Osteoblast (primary cell): ENCODE data around the gene UBE2H. TPM values are rescaled to one million over a fixed set of nuclear protein-coding genes. Genes with fewer than 3 reads are reported as not detected.

Experiments
- DNase-seq: peaks from one replicate; pipeline ENCODE4 v3.0.0; 2011; ENCODE audit warnings: low spot score, mixed read lengths; ENCODE audit not compliant: insufficient read length; ENCODE audit errors: missing footprints
- H2AFZ ChIP-seq: 2 replicates; pipeline ENCODE4 v1.6.0; 2011; ENCODE audit warnings: mild to moderate bottlenecking, low read length
- H3K27ac ChIP-seq: 2 replicates; pipeline ENCODE4 v1.5.1; 2011; ENCODE audit warnings: mild to moderate bottlenecking, low read depth, low read length, moderate library complexity
- H3K27me3 ChIP-seq: 2 replicates; pipeline ENCODE4 v1.6.0; 2012; ENCODE audit warnings: mild to moderate bottlenecking, control low read depth, inconsistent platforms, low read length, moderate library complexity; ENCODE audit not compliant: insufficient read depth
- H3K36me3 ChIP-seq: 2 replicates; pipeline ENCODE4 v1.5.1; 2011; ENCODE audit warnings: mild to moderate bottlenecking, low read length, control low read depth, moderate library complexity; ENCODE audit not compliant: insufficient read depth
- H3K4me1 ChIP-seq: 2 replicates; pipeline ENCODE4 v1.5.1; 2011; ENCODE audit warnings: mild to moderate bottlenecking, low read length, control low read depth, moderate library complexity; ENCODE audit not compliant: insufficient read depth
- H3K4me2 ChIP-seq: 2 replicates; pipeline ENCODE4 v1.6.0; 2011; ENCODE audit warnings: mild to moderate bottlenecking, low read length; ENCODE audit not compliant: insufficient read depth
- H3K4me3 ChIP-seq: fragments of 200-600 bp; sonication (generic); 3 replicates; pipeline ENCODE4 v1.5.1; 2012; ENCODE audit warnings: mild to moderate bottlenecking, low read length, inconsistent platforms; ENCODE audit not compliant: insufficient read depth
- H3K79me2 ChIP-seq: 2 replicates; pipeline ENCODE4 v1.6.0; 2012; ENCODE audit warnings: mild to moderate bottlenecking, low read length, control low read depth, inconsistent platforms; ENCODE audit not compliant: insufficient read depth
- H3K9me3 ChIP-seq: 2 replicates; pipeline ENCODE4 v1.5.1; 2011; ENCODE audit warnings: low read depth, low read length, control low read depth
- H4K20me1 ChIP-seq: 2 replicates; pipeline ENCODE4 v1.6.0; 2012; ENCODE audit warnings: mild to moderate bottlenecking, low read length, control low read depth; ENCODE audit not compliant: insufficient read depth
- CTCF ChIP-seq: IDR thresholded peaks from 2 replicates; pipeline ENCODE4 v1.5.1; 2011; ENCODE audit warnings: mild to moderate bottlenecking, low read depth, low read length, moderate library complexity; ENCODE audit errors: extremely low read depth
- total RNA-seq: library from RNA; depleted of rRNA; stranded (reverse); fragments of >200 nt; gene quantifications from 2 replicates; pipeline ENCODE4 v1.2.3, GENCODE V29; 2012

The UBE2H gene
- total RNA-seq, 1 donor, result 61.2 TPM

- no peak for DNase-seq
- Histone ChIP-seq H3K4me3 (no peak overlapping the region), H3K36me3 (peaks cover 26% of the 10 kb centered on the region), H3K79me2 (peaks cover 3% of the 10 kb centered on the region), H4K20me1 (no peaks in the 10 kb centered on the region), H3K4me1 (peaks cover 28% of the 10 kb centered on the region), H3K27me3 (no peaks in the 10 kb centered on the region), H3K27ac (peak overlapping the region; percentile 93), H3K9me3 (no peaks in the 10 kb centered on the region), H2AFZ (no peak overlapping the region), H3K4me2 (no peak overlapping the region)
- TF ChIP-seq CTCF, result no peak
Observed at GRCh38 chr7:129832282-129832681, 120.5 kb downstream of the UBE2H start.

GRCh38 chr7:129831424-129832058, 121.2 kb downstream of the UBE2H start:
- Histone ChIP-seq H3K79me2 (no peaks in the 10 kb centered on the region), H3K4me1 (peaks cover 28% of the 10 kb centered on the region), H3K27me3 (no peaks in the 10 kb centered on the region), H3K4me3 (no peak overlapping the region), H4K20me1 (no peaks in the 10 kb centered on the region), H3K36me3 (peaks cover 26% of the 10 kb centered on the region), H3K27ac (peak overlapping the region; percentile 93), H3K4me2 (peak overlapping the region; percentile 83), H3K9me3 (no peaks in the 10 kb centered on the region), H2AFZ (peak overlapping the region; percentile 33)
- peak; percentile 90 for DNase-seq
- TF ChIP-seq CTCF, result no peak

- TF ChIP-seq CTCF, result no peak
- Histone ChIP-seq H4K20me1 (no peaks in the 10 kb centered on the region), H3K27me3 (no peaks in the 10 kb centered on the region), H3K9me3 (no peaks in the 10 kb centered on the region), H3K4me3 (peak overlapping the region; percentile 11), H3K4me2 (peak overlapping the region; percentile 83), H3K27ac (peak overlapping the region; percentile 93), H2AFZ (no peak overlapping the region), H3K79me2 (no peaks in the 10 kb centered on the region), H3K4me1 (peaks cover 28% of the 10 kb centered on the region), H3K36me3 (peaks cover 26% of the 10 kb centered on the region)
- DNase-seq, result no peak
Observed at GRCh38 chr7:129830949-129831348, 121.8 kb downstream of the UBE2H start.

GRCh38 chr7:129829737-129830631, 122.8 kb downstream of the UBE2H start:
- H3K79me2 ChIP-seq, result no peaks in the 10 kb centered on the region
- H2AFZ ChIP-seq, result peak overlapping the region; percentile 61
- no peaks in the 10 kb centered on the region for H4K20me1 ChIP-seq
- no peaks in the 10 kb centered on the region for H3K9me3 ChIP-seq
- peaks cover 19% of the 10 kb centered on the region for H3K36me3 ChIP-seq
- peak overlapping the region; percentile 83 for H3K4me2 ChIP-seq
- no peak for DNase-seq
- peak overlapping the region; percentile 57 for H3K4me3 ChIP-seq
- peaks cover 28% of the 10 kb centered on the region for H3K4me1 ChIP-seq
- TF ChIP-seq CTCF, result peak; percentile 81
- peak overlapping the region; percentile 93 for H3K27ac ChIP-seq
- no peaks in the 10 kb centered on the region for H3K27me3 ChIP-seq
